RWPE2 (cell line): Measurements from ENCODE around the gene FRMD3.

Experiments used
- ATAC-seq: fragments of 200-7000 bp; cut with Tn5 transposase; 3 replicates; pipeline ENCODE4 v1.9.1; 2021; ENCODE audit warnings: low read depth
- DNase-seq: peaks from one replicate; pipeline ENCODE4 v3.0.0-alpha.2; 2020; ENCODE audit warnings: low spot score
- H3K27ac ChIP-seq: fragments of 450-650 bp; 2 replicates; pipeline ENCODE4 v1.5.1; 2017; ENCODE audit warnings: mild to moderate bottlenecking; ENCODE audit not compliant: poor library complexity, severe bottlenecking
- H3K27me3 ChIP-seq: fragments of 250-450 bp; sonication (Bioruptor Pico); 2 replicates; pipeline ENCODE4 v1.5.1; 2021; ENCODE audit warnings: mild to moderate bottlenecking, moderate library complexity; ENCODE audit not compliant: insufficient read depth, poor library complexity, severe bottlenecking
- H3K36me3 ChIP-seq: fragments of 250-450 bp; sonication (Bioruptor Pico); 2 replicates; pipeline ENCODE4 v1.5.1; 2020; ENCODE audit warnings: low read depth, mild to moderate bottlenecking, moderate library complexity
- H3K4me1 ChIP-seq: fragments of 250-450 bp; sonication (Bioruptor Pico); 2 replicates; pipeline ENCODE4 v1.5.1; 2021; ENCODE audit warnings: mild to moderate bottlenecking, moderate library complexity; ENCODE audit not compliant: insufficient read depth, poor library complexity, severe bottlenecking
- H3K4me3 ChIP-seq: fragments of 250-450 bp; sonication (Bioruptor Pico); 2 replicates; pipeline ENCODE4 v1.5.1; 2021; ENCODE audit warnings: mild to moderate bottlenecking, moderate library complexity; ENCODE audit not compliant: severe bottlenecking
- H3K9me3 ChIP-seq: fragments of 250-450 bp; sonication (Bioruptor Pico); 2 replicates; pipeline ENCODE4 v1.5.1; 2021; ENCODE audit warnings: mild to moderate bottlenecking, moderate library complexity; ENCODE audit not compliant: severe bottlenecking
- CTCF ChIP-seq: fragments of 450-650 bp; IDR thresholded peaks from one replicate; pipeline ENCODE4 v1.5.1; 2017; ENCODE audit warnings: mild to moderate bottlenecking, moderate library complexity; ENCODE audit not compliant: poor library complexity, severe bottlenecking

FRMD3 gene

DNA sequence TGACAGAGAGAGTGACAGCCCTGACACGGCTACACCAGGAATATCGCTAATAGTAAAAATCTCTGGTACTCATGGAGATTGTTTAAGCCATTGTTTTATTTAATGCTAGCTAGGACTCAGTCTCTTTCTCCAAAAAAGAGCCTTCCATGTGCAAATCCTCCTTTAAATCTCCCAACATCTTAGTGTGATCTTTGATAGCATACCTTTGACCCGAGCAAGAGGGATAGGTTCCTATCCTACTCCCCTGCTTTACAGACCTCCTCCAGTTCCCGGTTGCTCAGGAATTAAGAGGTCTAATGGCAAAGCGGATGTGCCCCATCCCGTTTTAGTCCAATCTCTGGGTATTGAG, 663 bp upstream of the FRMD3 start:
- no peaks in the 10 kb centered on the region for H3K4me1 ChIP-seq
- no peaks in the 10 kb centered on the region for H3K36me3 ChIP-seq
- DNase-seq, result no peak
- no peak for ATAC-seq
- peak overlapping the region; percentile 26 for H3K4me3 ChIP-seq
- peaks cover 42% of the 10 kb centered on the region for H3K27me3 ChIP-seq
- no peak for TF ChIP-seq CTCF
- no peaks in the 10 kb centered on the region for H3K9me3 ChIP-seq
- H3K27ac ChIP-seq, result no peak overlapping the region

- DNase-seq (no peak), ATAC-seq (no peak)
- no peaks in the 10 kb centered on the region for H3K36me3 ChIP-seq
- no peaks in the 10 kb centered on the region for H3K9me3 ChIP-seq
- H3K4me1 ChIP-seq, result no peaks in the 10 kb centered on the region
- H3K27ac ChIP-seq, result no peak overlapping the region
- peak overlapping the region; percentile 26 for H3K4me3 ChIP-seq
- peaks cover 42% of the 10 kb centered on the region for H3K27me3 ChIP-seq
- no peak for TF ChIP-seq CTCF
Observed at GRCh38 chr9:83537331-83538171, 650 bp downstream of the FRMD3 start.

- no peak for TF ChIP-seq CTCF
- no peaks in the 10 kb centered on the region for H3K4me1 ChIP-seq
- peaks cover 42% of the 10 kb centered on the region for H3K27me3 ChIP-seq
- no peaks in the 10 kb centered on the region for H3K9me3 ChIP-seq
- H3K4me3 ChIP-seq, result no peak overlapping the region
- H3K36me3 ChIP-seq, result no peaks in the 10 kb centered on the region
- H3K27ac ChIP-seq, result no peak overlapping the region
- no peak for ATAC-seq
- no peak for DNase-seq
Observed at GRCh38 chr9:83536332-83536731, 1.9 kb downstream of the FRMD3 start.

- no peaks in the 10 kb centered on the region for H3K9me3 ChIP-seq
- no peaks in the 10 kb centered on the region for H3K4me1 ChIP-seq
- H3K27me3 ChIP-seq, result peaks cover 42% of the 10 kb centered on the region
- no peak for TF ChIP-seq CTCF
- ATAC-seq (no peak), DNase-seq (no peak)
- no peak overlapping the region for H3K4me3 ChIP-seq
- no peaks in the 10 kb centered on the region for H3K36me3 ChIP-seq
- H3K27ac ChIP-seq, result no peak overlapping the region
Observed at GRCh38 chr9:83535736-83536135, 2.5 kb downstream of the FRMD3 start.

GRCh38 chr9:83533296-83533695, 4.9 kb downstream of the FRMD3 start:
- ATAC-seq, result no peak
- H3K27ac ChIP-seq, result no peak overlapping the region

More at GRCh38 chr9:83533296-83533695, 4.9 kb downstream of the FRMD3 start:
- H3K4me3 ChIP-seq, result no peak overlapping the region
- H3K36me3 ChIP-seq, result no peaks in the 10 kb centered on the region
- no peaks in the 10 kb centered on the region for H3K9me3 ChIP-seq
- TF ChIP-seq CTCF, result no peak
- H3K4me1 ChIP-seq, result no peaks in the 10 kb centered on the region
- H3K27me3 ChIP-seq, result peaks cover 24% of the 10 kb centered on the region
- no peak for DNase-seq
